ENCODE data around the gene ZNF324. TPM values are rescaled to one million over a fixed set of nuclear protein-coding genes. Genes with fewer than 3 reads are reported as not detected.
A peak's percentile ranks its signal among the peaks of the same experiment; 100 is the strongest.
"Not testable (repeated sequence)": the region's sequence is repeated elsewhere in the genome, so short reads cannot be mapped to it uniquely, and the experiment has no call there.

ZNF324 gene
- total RNA-seq, 4 donors from 2014 or later, result 12.9 to 21.8 (median 15.6) TPM

GRCh38 chr19:58439576-58440554 is 27.0 kb upstream of the ZNF324 start, which contains the start of gene ZNF132:
Gene ZNF132, minus strand, starts transcription at chr19:58440153. Its CDS starts 332 bp downstream, at chr19:58439821.
- peak; percentile 99 for DNase-seq (ENCODE audit: extremely low spot score)
- Histone ChIP-seq H3K9me3 (peaks cover 1 to 51% (median 48%) of the 10 kb centered on the region in 4 donors), H3K36me3 (peaks cover 24 to 35% (median 31%) of the 10 kb centered on the region in 4 donors), H3K4me1 (peaks cover 16 to 24% (median 18%) of the 10 kb centered on the region in 4 donors), H3K4me3 (peak within 1 kb of the TSS; percentile 72 to 81 (median 74)), H3K27ac (replicated peaks in 1 of 4) (peak within 1 kb of the TSS; percentile 81 to 85 (median 83)), H3K27me3 (no peaks in the 10 kb centered on the region)
- intact Hi-C loops (cut with DNase I), result loop anchor here (5.0 kb wide), 1 partner anchor 38 kb away; no protein-coding TSS in a partner anchor
- TF ChIP-seq POLR2AphosphoS5 (IDR thresholded peaks at IDR 0.05), result peak; percentile 90 to 95
- TF ChIP-seq CTCF (IDR thresholded peaks at IDR 0.05), result no peak
- WGBS, result 7% methylated on average over 38 of the region's 59 CpGs

GRCh38 chr19:58440556-58440955 is 26.3 kb upstream of the ZNF324 start:
- Histone ChIP-seq H3K27ac (replicated peaks in 1 of 4) (peak overlapping the region; percentile 81 to 85 (median 83)), H3K4me1 (peaks cover 16 to 24% (median 18%) of the 10 kb centered on the region in 4 donors), H3K27me3 (no peaks in the 10 kb centered on the region), H3K9me3 (peaks cover 0 to 44% (median 42%) of the 10 kb centered on the region in 4 donors), H3K36me3 (peaks cover 17 to 28% (median 24%) of the 10 kb centered on the region in 4 donors), H3K4me3 (peak overlapping the region; percentile 72 to 81 (median 74))
- intact Hi-C loops (cut with DNase I), result no loop called here
- TF ChIP-seq CTCF (IDR thresholded peaks at IDR 0.05) (no peak), POLR2AphosphoS5 (IDR thresholded peaks at IDR 0.05) (no peak), POLR2A (IDR thresholded peaks at IDR 0.05; ENCODE audit: low read depth) (no peak), EP300 (IDR thresholded peaks at IDR 0.05) (no peak)
- DNase-seq (ENCODE audit: extremely low spot score), result no peak
- 20% methylated on average over 20 of the region's 31 CpGs for WGBS

GRCh38 chr19:58442986-58443385 is 23.9 kb upstream of the ZNF324 start:
- intact Hi-C loops (cut with DNase I); H3K36me3 ChIP-seq; DNase-seq (ENCODE audit: extremely low spot score); H3K4me3 ChIP-seq; H3K27ac ChIP-seq (replicated peaks in 1 of 4): not testable (repeated sequence)
- peaks cover 0 to 20% (median 18%) of the 10 kb centered on the region in 4 donors for H3K9me3 ChIP-seq
- peaks cover 0 to 20% (median 0%) of the 10 kb centered on the region in 4 donors for H3K27me3 ChIP-seq
- WGBS, result 95% methylated on average over 6 of the region's 7 CpGs
- H3K4me1 ChIP-seq, result peaks cover 16 to 24% (median 18%) of the 10 kb centered on the region in 4 donors

GRCh38 chr19:58448860-58449259 is 18.0 kb upstream of the ZNF324 start:
- H3K36me3 ChIP-seq; intact Hi-C loops (cut with DNase I); DNase-seq (ENCODE audit: extremely low spot score); H3K27ac ChIP-seq (replicated peaks in 1 of 4); H3K4me3 ChIP-seq; H3K9me3 ChIP-seq: not testable (repeated sequence)
- Histone ChIP-seq H3K27me3 (peaks cover 0 to 37% (median 0%) of the 10 kb centered on the region in 4 donors), H3K4me1 (peaks cover 8 to 22% (median 18%) of the 10 kb centered on the region in 4 donors)
- 72% methylated on average over 3 of the region's 3 CpGs for WGBS

GRCh38 chr19:58449980-58450379 is 16.9 kb upstream of the ZNF324 start:
- H3K27ac ChIP-seq (replicated peaks in 1 of 4); H3K9me3 ChIP-seq; H3K4me3 ChIP-seq; DNase-seq (ENCODE audit: extremely low spot score); intact Hi-C loops (cut with DNase I): not testable (repeated sequence)
- Histone ChIP-seq H3K27me3 (peaks cover 0 to 37% (median 0%) of the 10 kb centered on the region in 4 donors), H3K4me1 (peaks cover 8 to 22% (median 18%) of the 10 kb centered on the region in 4 donors), H3K36me3 (peaks cover 0 to 17% (median 12%) of the 10 kb centered on the region in 4 donors)
- 62% methylated on average over 5 of the region's 5 CpGs for WGBS

- TF ChIP-seq CTCF (IDR thresholded peaks at IDR 0.05) (no peak), POLR2A (IDR thresholded peaks at IDR 0.05; ENCODE audit: low read depth) (no peak), POLR2AphosphoS5 (IDR thresholded peaks at IDR 0.05) (no peak), EP300 (IDR thresholded peaks at IDR 0.05) (no peak)
- 2% methylated on average over 11 of the region's 11 CpGs for WGBS
- no peak for DNase-seq (ENCODE audit: extremely low spot score)
- Histone ChIP-seq H3K36me3 (peaks cover under 1 to 25% (median 19%) of the 10 kb centered on the region in 4 donors), H3K4me1 (peaks cover 8 to 22% (median 18%) of the 10 kb centered on the region in 4 donors), H3K4me3 (peak overlapping the region; percentile 87 to 93 (median 88)), H3K27me3 (peaks cover 0 to 33% (median 0%) of the 10 kb centered on the region in 4 donors), H3K9me3 (no peaks in the 10 kb centered on the region), H3K27ac (replicated peaks in 1 of 4) (peak overlapping the region in 2 of 4 donors; percentile 76 to 83)
- intact Hi-C loops (cut with DNase I), result no loop called here
These were observed 16.0 kb upstream of the ZNF324 start for GRCh38 chr19:58450856-58451357.

All from esophagus muscularis mucosa (tissue), 4 donors.